GM18505 (cell line): ENCODE data around the gene FIGLA.
"Not testable (repeated sequence)": the region's sequence is repeated elsewhere in the genome, so short reads cannot be mapped to it uniquely, and the experiment has no call there.

ENCODE experiments used
- ATAC-seq: cut with Tn5 transposase; IDR thresholded peaks from one replicate; pipeline ENCODE4 v1.9.1; 2021; ENCODE audit not compliant: unreplicated experiment
- POLR2A ChIP-seq: IDR thresholded peaks from 4 replicates; pipeline ENCODE4 v1.6.1; 2011; ENCODE audit warnings: borderline replicate concordance; ENCODE audit not compliant: insufficient read depth, insufficient read length; ENCODE audit errors: extremely low read depth

Gene FIGLA

DNA sequence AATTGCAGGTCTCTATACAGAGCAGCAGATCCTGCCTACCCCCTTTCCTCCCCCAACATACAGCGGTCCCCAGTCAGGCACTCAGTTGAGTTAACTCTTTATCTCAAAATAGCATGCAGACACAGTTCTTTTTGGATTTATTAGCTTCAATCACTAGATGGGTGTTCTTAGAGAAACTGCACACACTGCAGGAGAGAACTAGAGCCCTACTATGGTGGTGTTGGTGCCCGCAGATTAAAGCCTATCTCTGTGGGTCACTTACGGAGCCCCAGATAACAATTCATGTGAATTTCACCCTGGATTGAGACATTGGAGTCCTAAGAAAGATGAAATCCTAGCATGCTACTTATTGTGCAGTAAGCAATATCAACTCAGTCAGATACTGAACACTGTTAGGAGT, 34.3 kb downstream of the FIGLA start:
- no peak for ATAC-seq
- TF ChIP-seq POLR2A, result no peak

GRCh38 chr2:70753902-70754301, 36.5 kb downstream of the FIGLA start:
- TF ChIP-seq POLR2A, result no peak
- no peak for ATAC-seq

GRCh38 chr2:70753031-70753430, 37.4 kb downstream of the FIGLA start:
- no peak for ATAC-seq
- no peak for TF ChIP-seq POLR2A

DNA sequence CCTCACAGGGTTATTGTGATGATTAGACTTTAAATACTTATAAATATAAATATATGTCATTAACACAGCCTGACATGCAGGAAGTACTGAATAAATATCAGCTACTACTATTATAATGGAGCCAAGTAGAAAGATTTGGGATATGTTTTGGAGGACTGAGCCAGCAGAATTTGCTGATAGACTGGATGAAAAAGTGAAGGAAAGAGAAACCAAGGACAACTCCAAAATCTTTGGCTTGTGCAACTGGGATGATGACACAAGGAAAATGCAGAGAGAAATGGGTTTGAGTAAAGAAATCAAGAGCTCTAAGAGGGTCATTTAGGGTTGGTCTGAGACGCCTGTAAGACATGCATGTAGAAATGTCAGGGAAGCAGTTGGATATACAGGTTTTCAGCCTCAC, 38.0 kb downstream of the FIGLA start:
- no peak for ATAC-seq
- TF ChIP-seq POLR2A, result no peak

- no peak for TF ChIP-seq POLR2A
- ATAC-seq, result no peak
Measured at GRCh38 chr2:70751881-70752280, 38.6 kb downstream of the FIGLA start.

GRCh38 chr2:70750320-70750719, 40.1 kb downstream of the FIGLA start:
- no peak for ATAC-seq
- TF ChIP-seq POLR2A, result no peak

DNA sequence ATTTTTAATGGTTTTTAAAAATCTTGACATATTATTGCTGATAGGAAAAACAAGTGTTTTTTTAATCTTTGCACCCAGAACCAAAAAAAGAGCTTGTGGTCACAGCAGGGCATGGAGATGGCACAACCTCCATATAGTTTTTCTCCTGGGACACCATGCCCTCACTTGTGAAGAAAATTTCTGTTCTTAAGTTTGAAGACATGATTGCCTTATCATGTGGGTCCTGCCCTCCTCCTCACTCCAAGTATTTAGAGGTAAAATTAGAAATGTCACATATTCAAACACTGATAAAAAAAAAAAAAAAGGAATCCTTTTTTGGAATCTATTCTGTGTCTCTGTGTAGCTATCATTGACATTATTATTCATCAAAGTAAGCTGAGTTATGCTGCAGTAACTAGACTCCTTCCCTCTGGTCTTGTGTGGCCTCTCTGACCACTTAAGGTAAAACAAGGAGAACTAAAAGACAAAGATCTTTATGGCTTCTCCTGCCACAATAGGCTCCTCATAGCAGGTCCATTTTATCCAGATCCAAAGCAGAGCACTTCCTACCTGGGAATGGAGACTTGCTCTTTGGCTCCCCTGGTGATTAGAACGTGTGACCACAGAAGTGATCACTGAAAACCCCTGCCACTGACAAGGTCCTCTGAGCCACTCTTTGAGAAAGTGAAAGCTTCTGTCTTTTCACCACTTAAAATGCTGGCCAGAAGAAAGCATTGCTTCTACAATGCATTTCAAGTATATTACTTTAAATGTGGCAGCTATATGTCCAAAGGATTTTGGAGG, 42.2 kb downstream of the FIGLA start:
- ATAC-seq, result no peak
- no peak for TF ChIP-seq POLR2A

DNA sequence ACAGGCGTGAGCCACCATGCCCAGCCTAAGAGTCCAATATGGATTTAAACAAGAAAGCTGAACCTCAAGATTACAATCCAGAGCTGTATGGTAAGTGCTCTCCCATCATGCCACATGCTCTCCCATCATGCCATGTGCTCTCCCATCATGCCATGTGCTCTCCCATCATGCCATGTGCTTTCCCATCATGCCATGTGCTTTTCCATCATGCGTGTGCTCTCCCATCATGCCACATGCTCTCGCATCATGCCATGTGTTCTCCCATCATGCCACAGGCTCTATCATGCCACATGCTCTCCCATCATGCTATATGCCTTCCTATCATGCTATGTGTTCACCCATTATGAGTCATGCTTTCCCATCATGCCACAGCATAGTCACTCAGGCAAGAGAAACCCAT, 43.2 kb downstream of the FIGLA start:
- no peak for ATAC-seq
- no peak for TF ChIP-seq POLR2A

- no peak for ATAC-seq
- no peak for TF ChIP-seq POLR2A
Measured at GRCh38 chr2:70746094-70746974, 44.1 kb downstream of the FIGLA start.

GRCh38 chr2:70745276-70745825, 45.1 kb downstream of the FIGLA start:
- ATAC-seq, result no peak
- TF ChIP-seq POLR2A, result no peak

DNA sequence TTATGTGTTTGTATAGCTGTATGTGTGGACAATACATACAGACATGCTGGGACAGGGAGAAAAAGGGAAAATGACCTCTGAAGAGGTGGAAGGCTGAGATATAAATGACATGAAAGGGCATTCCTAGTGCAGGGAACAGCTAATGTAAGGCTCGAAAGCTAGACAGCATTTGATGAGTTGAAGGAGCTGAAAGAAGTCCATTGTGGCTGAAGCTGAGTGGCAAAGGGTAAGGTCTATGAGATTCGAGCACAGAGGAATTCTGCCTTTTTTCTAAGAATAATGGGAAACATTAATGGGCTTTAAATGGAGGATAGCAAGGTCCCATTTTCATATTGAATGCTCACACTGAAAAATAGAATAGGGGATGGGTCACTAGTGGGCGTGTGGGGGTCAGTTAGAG, 46.0 kb downstream of the FIGLA start:
- ATAC-seq, result no peak
- TF ChIP-seq POLR2A, result no peak

GRCh38 chr2:70743677-70744076, 46.8 kb downstream of the FIGLA start:
- TF ChIP-seq POLR2A, result no peak

GRCh38 chr2:70743068-70743467, 47.4 kb downstream of the FIGLA start:
- TF ChIP-seq POLR2A, result no peak

More at GRCh38 chr2:70743677-70744076, 46.8 kb downstream of the FIGLA start:
- ATAC-seq, result no peak

DNA sequence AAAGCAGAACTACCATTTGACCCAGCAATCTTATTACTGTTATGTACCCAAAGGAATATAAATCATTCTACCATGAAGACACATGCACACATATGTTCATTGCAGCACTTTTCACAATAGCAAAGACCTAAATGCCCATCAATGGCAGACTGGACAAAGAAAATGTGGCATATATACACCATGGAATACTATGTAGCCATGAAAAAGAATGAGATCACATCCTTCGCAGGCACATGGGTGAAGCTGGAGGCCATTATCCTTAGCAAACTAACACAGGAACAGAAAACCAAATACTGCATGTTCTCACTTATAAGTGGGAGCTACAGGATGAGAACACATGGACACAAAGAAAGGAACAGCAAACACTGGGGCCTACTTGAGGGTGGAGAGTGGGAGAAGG, 51.0 kb downstream of the FIGLA start:
- not testable (repeated sequence) for ATAC-seq

More at GRCh38 chr2:70743068-70743467, 47.4 kb downstream of the FIGLA start:
- ATAC-seq, result no peak

- ATAC-seq, result no peak
- TF ChIP-seq POLR2A, result no peak
Measured at GRCh38 chr2:70738159-70738558, 52.3 kb downstream of the FIGLA start.

DNA sequence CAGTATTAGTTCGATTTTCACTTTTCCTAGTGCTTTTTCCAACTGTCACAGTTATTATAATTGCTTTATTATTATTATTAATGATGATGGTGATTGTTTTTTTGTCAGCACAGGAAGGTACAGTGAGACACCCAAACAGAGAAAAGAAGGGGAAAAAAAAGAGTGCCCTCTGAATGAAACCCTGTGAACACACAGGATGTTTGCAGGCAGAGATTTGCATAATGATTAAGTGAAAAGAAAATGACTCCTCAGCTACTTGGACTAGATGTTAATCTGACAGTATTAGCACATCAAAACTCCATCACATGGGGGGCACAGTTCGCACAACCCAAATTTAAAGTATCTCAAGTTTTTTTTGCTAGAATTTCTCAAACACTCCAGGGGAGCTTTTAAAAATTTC, 55.4 kb downstream of the FIGLA start:
- ATAC-seq, result no peak
- TF ChIP-seq POLR2A, result no peak
